ENCODE measurements around the gene GARNL3.

Gene GARNL3

DNA sequence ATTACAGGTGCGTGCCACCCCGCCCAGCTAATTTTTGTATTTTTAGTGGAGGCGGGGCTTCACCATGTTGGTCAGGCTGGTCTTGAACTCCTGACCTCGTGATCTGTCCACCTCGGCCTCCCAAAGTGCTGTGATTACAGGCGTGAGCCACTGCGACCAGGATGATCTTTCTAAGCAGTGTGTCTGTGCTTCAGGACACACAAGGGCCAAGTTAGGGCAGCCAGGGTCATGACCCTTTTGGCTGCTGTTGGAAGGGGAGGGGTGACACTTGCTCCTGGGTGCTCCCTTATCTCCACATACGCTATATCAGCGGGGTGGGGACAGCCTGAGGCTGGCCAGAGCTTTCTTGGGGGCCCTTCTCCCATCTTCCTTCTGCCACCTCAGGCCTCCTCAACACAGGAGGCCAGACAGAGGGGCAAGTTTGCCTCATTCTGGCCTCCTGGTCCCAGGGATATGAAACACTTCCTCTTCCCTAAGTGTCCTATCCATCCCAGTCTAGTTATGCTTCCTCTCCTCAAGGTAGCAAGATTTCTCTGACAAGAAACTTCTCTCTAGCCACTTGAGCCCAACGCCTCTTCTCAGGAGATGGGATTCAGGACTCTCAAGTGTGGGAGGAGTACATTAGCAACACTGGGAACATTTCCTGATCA lies 157.7 kb downstream of the GARNL3 start:
- no peak overlapping the region; the same call in 1 of the 2 replicates for H3K4me3 ChIP-seq (ENCODE audit: low read depth, low read length)
- DNase-seq (ENCODE audit: low read depth): no peak
- TF ChIP-seq CTCF (IDR thresholded peaks at IDR 0.05; ENCODE audit: control insufficient read depth, extremely low read depth, insufficient read depth): no peak

DNA sequence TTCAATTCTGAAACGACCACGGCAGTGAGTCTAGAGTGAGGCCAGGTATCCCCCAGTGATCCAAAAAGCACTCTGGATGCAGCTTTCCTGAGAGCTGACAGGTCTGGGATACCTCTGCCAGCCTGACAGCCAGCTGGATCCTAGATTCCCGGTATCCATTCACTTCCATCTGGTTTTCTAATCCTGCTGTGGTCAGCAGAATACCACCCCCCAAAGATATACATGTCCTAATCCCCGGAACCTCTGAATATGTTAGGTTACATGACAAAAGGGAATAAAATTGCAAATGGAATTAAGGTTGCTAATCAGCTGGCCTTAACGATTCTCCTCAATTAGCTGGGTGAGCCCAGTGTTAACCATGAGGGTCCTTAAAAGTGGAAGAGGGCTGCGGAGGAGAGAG lies 158.2 kb downstream of the GARNL3 start:
- no peak for DNase-seq (ENCODE audit: low read depth)
- H3K4me3 ChIP-seq (ENCODE audit: low read depth, low read length): peak overlapping the region; percentile 79
- TF ChIP-seq CTCF (IDR thresholded peaks at IDR 0.05; ENCODE audit: control insufficient read depth, extremely low read depth, insufficient read depth): no peak

DNA sequence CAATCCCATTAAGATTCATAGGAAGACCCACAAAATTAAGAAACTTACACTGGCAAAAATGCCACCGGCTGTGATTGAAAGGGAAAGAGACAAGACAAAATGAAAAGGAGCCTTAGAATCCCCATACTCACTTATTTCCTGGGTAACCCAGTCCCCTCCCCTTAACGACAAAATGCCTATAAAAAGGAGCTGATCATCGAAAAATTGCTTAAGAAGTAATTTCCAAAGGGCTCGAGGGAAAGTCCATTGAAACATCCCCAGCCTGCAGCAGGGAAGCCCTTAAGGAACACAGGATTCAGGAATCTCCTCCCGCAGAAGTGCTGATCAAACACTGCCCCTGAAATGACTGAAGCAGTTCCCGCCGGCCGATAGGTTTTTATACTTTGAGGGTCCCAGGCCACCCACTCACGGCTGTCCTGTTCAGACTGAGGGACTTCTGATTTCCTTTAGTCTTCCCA lies 158.9 kb downstream of the GARNL3 start:
- DNase-seq (ENCODE audit: low read depth): no peak
- peak overlapping the region; percentile 79 for H3K4me3 ChIP-seq (ENCODE audit: low read depth, low read length)
- TF ChIP-seq CTCF (IDR thresholded peaks at IDR 0.05; ENCODE audit: control insufficient read depth, extremely low read depth, insufficient read depth): no peak

- peak; percentile 84 for DNase-seq (ENCODE audit: low read depth)
- no peak for TF ChIP-seq CTCF (IDR thresholded peaks at IDR 0.05; ENCODE audit: control insufficient read depth, extremely low read depth, insufficient read depth)
- peak within 1 kb of the TSS; percentile 79 for H3K4me3 ChIP-seq (ENCODE audit: low read depth, low read length)
These were observed 159.5 kb downstream of the GARNL3 start, which contains the start of gene ZNF79 for GRCh38 chr9:127423934-127424675. Gene ZNF79 (plus strand): TSS chr9:127424382. CDS start chr9:127424788, 406 bp downstream.

DNA sequence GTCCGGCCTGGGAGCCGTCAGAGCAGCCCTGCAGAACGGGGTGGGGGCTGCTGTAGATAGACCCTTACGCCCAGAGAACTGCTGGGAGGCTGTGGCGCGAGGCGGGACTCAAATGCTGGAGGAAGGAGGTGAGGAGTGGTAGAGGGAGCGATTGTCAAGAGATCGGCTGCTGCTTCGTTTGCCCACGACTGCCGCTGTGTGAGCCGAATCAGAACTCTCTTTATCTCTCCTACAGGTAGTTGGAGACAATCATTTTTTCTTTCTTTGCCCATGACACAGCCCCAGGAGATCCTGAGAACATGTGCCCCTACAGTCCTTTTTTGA lies 160.1 kb downstream of the GARNL3 start:
- TF ChIP-seq CTCF (IDR thresholded peaks at IDR 0.05; ENCODE audit: control insufficient read depth, extremely low read depth, insufficient read depth): peak; percentile 35; the same call in 1 of the 2 replicates
- peak overlapping the region; percentile 79 for H3K4me3 ChIP-seq (ENCODE audit: low read depth, low read length)
- no peak for DNase-seq (ENCODE audit: low read depth)

DNA sequence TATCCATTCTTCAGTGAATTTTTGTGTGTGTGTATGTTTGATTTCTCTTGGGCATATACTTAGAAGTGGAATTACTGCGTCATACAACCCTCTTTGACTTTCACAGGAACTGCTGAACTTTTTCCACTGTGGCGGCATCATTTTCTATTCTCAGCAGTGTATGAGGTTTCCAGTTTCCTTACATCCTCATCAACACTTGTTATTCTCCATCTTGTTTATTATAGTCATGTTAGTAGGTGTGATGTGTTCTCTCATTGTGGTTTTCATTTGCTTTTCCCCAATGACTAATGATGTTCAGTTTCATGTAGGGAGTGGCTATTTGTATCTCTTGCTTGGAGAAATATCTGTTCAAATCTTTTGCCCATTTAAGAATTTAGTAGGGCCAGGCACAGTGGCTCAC lies 162.2 kb downstream of the GARNL3 start:
- TF ChIP-seq CTCF (IDR thresholded peaks at IDR 0.05; ENCODE audit: control insufficient read depth, extremely low read depth, insufficient read depth): no peak
- no peak overlapping the region for H3K4me3 ChIP-seq (ENCODE audit: low read depth, low read length)

More for the DNA sequence above, 162.2 kb downstream of the GARNL3 start:
- no peak for DNase-seq (ENCODE audit: low read depth)
